ENCODE results near the gene NFIB.

The NFIB gene

GRCh38 chr9:14192556-14192955 lies 121.4 kb downstream of the NFIB start:
- in situ Hi-C loops (cut with MboI; ENCODE audit: low sequenced_read_pairs), result no loop called here

- in situ Hi-C loops (cut with MboI; ENCODE audit: low sequenced_read_pairs), result no loop called here
These were observed 122.4 kb downstream of the NFIB start for GRCh38 chr9:14191512-14191911.

DNA sequence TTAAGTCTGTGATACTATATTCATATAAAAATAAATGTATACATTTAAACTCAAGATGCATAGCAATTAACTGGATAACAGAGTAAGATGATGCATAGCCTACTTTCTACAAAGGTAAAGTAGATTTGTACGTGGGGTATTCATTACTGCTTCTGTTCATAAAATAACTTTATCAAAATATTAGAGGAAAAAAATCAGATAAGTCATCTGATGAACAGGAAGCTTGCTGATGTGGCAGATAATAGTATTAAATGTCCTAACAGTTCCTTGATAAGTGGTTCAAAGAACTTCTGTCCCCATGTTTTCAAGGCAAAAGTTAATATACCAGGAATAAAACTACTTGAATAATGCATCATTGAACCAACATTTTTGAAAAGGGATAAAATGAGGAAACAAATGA lies 123.7 kb downstream of the NFIB start:
- in situ Hi-C loops (cut with MboI; ENCODE audit: low sequenced_read_pairs), result no loop called here

DNA sequence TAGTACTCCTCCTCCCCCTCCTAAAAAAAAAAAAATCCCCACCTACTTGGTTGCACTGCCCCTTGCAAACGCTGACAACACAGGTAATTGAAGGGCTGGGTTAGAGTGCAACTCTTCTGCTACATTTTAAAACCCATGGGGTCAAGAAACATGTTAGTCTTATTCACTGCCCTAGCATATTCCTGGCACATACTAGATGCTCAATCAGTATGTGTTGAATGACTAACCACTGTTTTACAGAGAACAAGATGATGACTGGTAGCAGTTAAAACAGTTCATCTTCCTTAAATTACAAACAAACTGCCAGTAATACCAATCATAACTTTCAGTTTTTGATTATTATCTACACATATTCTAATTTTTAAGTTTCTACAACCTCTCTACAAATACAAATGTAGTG lies 124.4 kb downstream of the NFIB start:
- in situ Hi-C loops (cut with MboI; ENCODE audit: low sequenced_read_pairs), result no loop called here

DNA sequence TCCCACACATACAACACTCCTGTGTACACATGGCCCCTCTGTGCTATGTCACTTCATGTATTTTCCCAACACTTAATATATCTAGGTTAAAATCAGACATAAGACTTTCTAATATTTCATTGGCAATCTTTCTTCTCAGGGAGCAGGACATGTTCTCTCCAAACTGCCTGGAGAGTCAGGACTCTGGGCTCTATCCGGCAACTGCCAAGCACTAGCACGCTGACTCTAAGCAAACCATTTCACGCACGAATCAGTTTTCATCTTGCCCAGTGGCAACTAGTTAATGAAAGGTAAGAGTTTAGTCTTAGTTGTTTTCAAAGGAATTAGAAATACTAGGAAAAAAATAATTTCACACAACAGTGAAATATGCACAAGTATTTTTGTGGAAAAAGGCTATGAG lies 124.8 kb downstream of the NFIB start:
- in situ Hi-C loops (cut with MboI; ENCODE audit: low sequenced_read_pairs), result no loop called here

DNA sequence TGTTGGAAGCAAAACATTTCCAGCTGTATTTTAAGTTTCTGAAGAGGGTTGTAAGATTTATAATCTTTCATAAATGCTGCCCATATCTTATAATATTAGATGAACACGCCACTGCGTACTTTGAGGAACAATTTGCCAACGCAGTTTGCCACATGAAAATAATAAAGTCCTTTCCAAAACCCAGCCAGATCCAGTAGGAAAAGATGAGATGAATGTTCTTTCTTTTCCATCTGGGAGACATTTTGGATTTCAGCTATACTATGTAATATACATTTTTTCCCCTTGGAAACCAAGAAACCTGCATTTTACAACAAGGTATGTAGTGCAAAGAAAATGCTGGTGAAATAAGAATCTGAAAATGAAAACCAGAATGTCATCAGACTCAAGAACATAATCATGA lies 125.4 kb downstream of the NFIB start:
- in situ Hi-C loops (cut with MboI; ENCODE audit: low sequenced_read_pairs), result no loop called here

DNA sequence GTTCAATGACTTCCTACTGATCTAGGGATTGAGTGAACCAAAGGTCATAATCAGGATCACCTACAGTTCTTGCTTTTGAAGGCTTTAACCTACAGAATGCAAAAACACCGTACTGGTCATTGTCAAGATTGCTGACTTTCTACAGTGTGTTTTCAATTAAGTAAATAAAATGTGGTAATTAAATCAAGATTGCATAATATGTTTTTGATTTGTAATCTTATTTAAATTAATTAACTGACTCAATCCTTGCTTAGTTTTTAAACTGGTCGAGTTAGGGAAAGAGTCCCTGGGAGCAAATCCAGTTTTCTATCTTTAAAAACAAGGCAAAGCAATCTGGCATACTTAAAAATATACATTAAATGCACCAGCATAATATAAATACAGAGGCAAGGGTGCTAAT lies 125.9 kb downstream of the NFIB start:
- in situ Hi-C loops (cut with MboI; ENCODE audit: low sequenced_read_pairs), result no loop called here

DNA sequence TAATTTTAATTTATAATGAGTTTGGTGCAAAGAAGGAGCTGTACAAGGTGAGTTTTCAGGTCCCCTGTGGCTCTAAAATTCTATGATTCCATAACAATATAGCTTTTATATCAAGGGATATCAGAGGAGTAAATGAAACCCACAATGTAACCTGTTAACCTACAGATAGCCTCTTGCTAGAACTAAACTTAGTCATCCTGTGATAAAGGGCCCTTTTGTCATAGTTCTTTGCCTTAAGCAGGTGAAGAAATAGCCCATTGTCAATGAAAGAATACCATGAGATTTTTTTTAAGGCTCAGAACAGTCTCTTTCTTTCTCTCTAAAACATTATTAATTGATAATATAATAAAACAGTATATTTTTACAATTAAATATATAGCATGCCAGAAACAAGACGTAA lies 127.8 kb downstream of the NFIB start:
- in situ Hi-C loops (cut with MboI; ENCODE audit: low sequenced_read_pairs), result no loop called here

- in situ Hi-C loops (cut with MboI; ENCODE audit: low sequenced_read_pairs), result no loop called here
These were observed 128.9 kb downstream of the NFIB start for GRCh38 chr9:14185016-14185415.

GRCh38 chr9:14183001-14183400 lies 130.9 kb downstream of the NFIB start:
- in situ Hi-C loops (cut with MboI; ENCODE audit: low sequenced_read_pairs), result no loop called here

- in situ Hi-C loops (cut with MboI; ENCODE audit: low sequenced_read_pairs), result no loop called here
These were observed 132.9 kb downstream of the NFIB start for GRCh38 chr9:14180960-14181537.

GRCh38 chr9:14180093-14180959 lies 133.6 kb downstream of the NFIB start:
- in situ Hi-C loops (cut with MboI; ENCODE audit: low sequenced_read_pairs), result no loop called here

- in situ Hi-C loops (cut with MboI; ENCODE audit: low sequenced_read_pairs), result no loop called here
These were observed 134.5 kb downstream of the NFIB start for GRCh38 chr9:14179449-14179848.

GRCh38 chr9:14175778-14176177 lies 138.2 kb downstream of the NFIB start:
- in situ Hi-C loops (cut with MboI; ENCODE audit: low sequenced_read_pairs), result no loop called here

- in situ Hi-C loops (cut with MboI; ENCODE audit: low sequenced_read_pairs), result no loop called here
These were observed 140.2 kb downstream of the NFIB start for GRCh38 chr9:14173713-14174112.

DNA sequence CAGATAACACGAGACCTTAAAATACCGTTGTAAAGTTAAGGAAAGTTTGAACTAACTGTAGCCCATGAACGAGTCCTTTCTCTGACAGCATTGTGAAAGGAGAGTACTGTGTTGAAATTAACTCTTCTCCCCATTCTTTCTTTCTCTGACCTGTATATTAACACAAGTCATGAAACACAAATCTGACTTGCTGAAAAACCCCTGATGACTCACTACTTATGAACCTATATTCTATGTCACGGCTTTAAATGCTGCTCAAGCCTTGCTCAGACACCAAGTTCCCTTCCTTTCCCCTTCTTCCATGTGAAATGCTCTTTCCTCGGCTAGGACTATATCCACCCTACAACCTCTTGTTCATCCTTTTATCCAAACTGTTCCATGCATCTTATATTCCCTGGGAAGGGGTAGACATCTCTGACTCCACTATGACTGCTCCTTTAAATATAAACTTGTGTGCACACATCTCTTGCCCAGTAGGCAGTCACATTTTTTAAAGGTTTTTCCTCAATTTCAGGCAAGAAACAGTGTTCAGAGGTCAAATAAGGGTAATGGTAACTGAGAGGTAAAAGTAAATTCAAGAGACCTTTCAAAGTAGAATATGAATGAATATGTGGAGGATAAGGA lies 142.9 kb downstream of the NFIB start:
- in situ Hi-C loops (cut with MboI; ENCODE audit: low sequenced_read_pairs), result no loop called here

GRCh38 chr9:14170392-14170931 lies 143.5 kb downstream of the NFIB start:
- in situ Hi-C loops (cut with MboI; ENCODE audit: low sequenced_read_pairs), result no loop called here

- in situ Hi-C loops (cut with MboI; ENCODE audit: low sequenced_read_pairs), result no loop called here
These were observed 145.6 kb downstream of the NFIB start for GRCh38 chr9:14168381-14168780.

DNA sequence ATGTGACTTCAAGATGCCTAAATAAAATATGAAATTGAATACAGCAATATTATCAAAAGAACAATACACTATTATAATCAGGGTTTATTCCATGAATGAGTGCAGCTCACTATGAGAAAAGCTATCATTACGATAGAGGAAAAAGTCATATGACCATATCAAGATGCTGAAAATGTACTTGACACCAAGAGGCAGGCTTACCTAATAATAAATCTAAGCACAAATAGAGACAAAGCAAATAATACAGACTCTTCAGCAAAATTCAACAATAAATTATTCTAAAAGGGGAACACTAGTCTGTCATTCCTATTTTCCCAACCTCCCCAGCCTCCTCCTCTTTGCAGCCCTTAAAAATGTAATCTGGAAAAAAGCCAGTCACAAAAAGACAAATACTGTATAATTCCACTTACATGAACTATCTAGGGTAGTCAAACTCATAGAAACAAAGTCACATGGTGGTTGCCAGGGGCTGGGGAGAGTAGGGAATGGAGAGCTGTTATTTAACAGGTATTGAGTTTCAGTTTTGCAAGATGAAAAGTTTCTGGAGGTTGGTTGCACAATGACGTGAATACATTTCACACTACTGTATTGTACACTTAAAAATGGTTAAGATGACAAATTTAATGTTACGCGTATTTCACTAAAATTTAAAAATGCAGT lies 148.4 kb downstream of the NFIB start:
- in situ Hi-C loops (cut with MboI; ENCODE audit: low sequenced_read_pairs), result no loop called here

- in situ Hi-C loops (cut with MboI; ENCODE audit: low sequenced_read_pairs), result no loop called here
These were observed 149.0 kb downstream of the NFIB start for GRCh38 chr9:14164908-14165307.

GRCh38 chr9:14159440-14160216 lies 154.3 kb downstream of the NFIB start:
- in situ Hi-C loops (cut with MboI; ENCODE audit: low sequenced_read_pairs), result no loop called here

Data from HL-60/S4 (cell line).